Activated CD8-positive, alpha-beta memory T cell treated with anti-CD3 and anti-CD28 coated beads for 36 hours (primary cell): ENCODE measurements around the gene EEF1A1. TPM values are rescaled to one million over a fixed set of nuclear protein-coding genes. Genes with fewer than 3 reads are reported as not detected.

Experiments used
- total RNA-seq, 2 experiments: library from RNA; stranded (reverse); gene quantifications; one replicate each; pipeline ENCODE4 v1.2.3, GENCODE V29; 2021

The EEF1A1 gene
- total RNA-seq, 2 experiments from 2014 or later = 7,755 to 7,846 TPM

Other genes starting within 250 kb of the EEF1A1 start
- gene DPPA5, start 166.8 kb downstream of the EEF1A1 start, total RNA-seq = not detected
- gene KHDC3L, start 158.4 kb downstream of the EEF1A1 start, total RNA-seq = not detected
- gene OOEP, start 151.1 kb downstream of the EEF1A1 start, total RNA-seq = under 1 TPM; 0.38 to 0.42 TPM
- gene DDX43, start 126.2 kb downstream of the EEF1A1 start, total RNA-seq = under 1 TPM; 0.42 to 0.65 TPM
- gene CGAS, start 68.7 kb downstream of the EEF1A1 start, total RNA-seq = 10 to 100 TPM; 43.8 to 45.9 TPM
- 10 to 100 TPM; 50.7 to 54.3 TPM for gene MTO1, start 59.3 kb downstream of the EEF1A1 start, total RNA-seq
- 1 to 10 TPM; 5.3 to 6.1 TPM for gene SLC17A5, start 133.0 kb upstream of the EEF1A1 start, total RNA-seq
- gene CD109, start 175.2 kb upstream of the EEF1A1 start, total RNA-seq = 10 to 100 TPM; 15.4 to 15.8 TPM